GM18505 (cell line): ENCODE measurements around the gene ANKRD63.

Experiments
- ATAC-seq: cut with Tn5 transposase; IDR thresholded peaks from one replicate; pipeline ENCODE4 v1.9.1; 2021; ENCODE audit not compliant: unreplicated experiment
- POLR2A ChIP-seq: IDR thresholded peaks from 4 replicates; pipeline ENCODE4 v1.6.1; 2011; ENCODE audit warnings: borderline replicate concordance; ENCODE audit not compliant: insufficient read depth, insufficient read length; ENCODE audit errors: extremely low read depth

Gene ANKRD63

GRCh38 chr15:40295877-40296560 is 13.2 kb upstream of the ANKRD63 start:
- no peak for ATAC-seq
- no peak for TF ChIP-seq POLR2A

GRCh38 chr15:40295297-40295696 is 12.4 kb upstream of the ANKRD63 start:
- TF ChIP-seq POLR2A = no peak
- ATAC-seq = no peak

- no peak for TF ChIP-seq POLR2A
- ATAC-seq = no peak
Observed at GRCh38 chr15:40293905-40294895, 11.3 kb upstream of the ANKRD63 start.

GRCh38 chr15:40293006-40293405 is 10.1 kb upstream of the ANKRD63 start:
- TF ChIP-seq POLR2A = no peak
- ATAC-seq = no peak

- no peak for ATAC-seq
- TF ChIP-seq POLR2A = no peak
Observed at GRCh38 chr15:40292246-40292645, 9.4 kb upstream of the ANKRD63 start.

GRCh38 chr15:40290918-40291574 is 8.2 kb upstream of the ANKRD63 start:
- no peak for ATAC-seq
- TF ChIP-seq POLR2A = no peak

GRCh38 chr15:40290545-40290917 is 7.7 kb upstream of the ANKRD63 start:
- no peak for TF ChIP-seq POLR2A
- no peak for ATAC-seq

GRCh38 chr15:40289140-40289775 is 6.4 kb upstream of the ANKRD63 start:
- TF ChIP-seq POLR2A = no peak
- ATAC-seq = no peak

- ATAC-seq = no peak
- no peak for TF ChIP-seq POLR2A
Observed at GRCh38 chr15:40287968-40288367, 5.1 kb upstream of the ANKRD63 start.

GRCh38 chr15:40287505-40287904 is 4.6 kb upstream of the ANKRD63 start:
- TF ChIP-seq POLR2A = no peak

GRCh38 chr15:40286794-40287193 is 3.9 kb upstream of the ANKRD63 start:
- no peak for ATAC-seq
- no peak for TF ChIP-seq POLR2A

More at GRCh38 chr15:40287505-40287904, 4.6 kb upstream of the ANKRD63 start:
- ATAC-seq = no peak

- ATAC-seq = no peak
Observed at GRCh38 chr15:40286061-40286532, 3.2 kb upstream of the ANKRD63 start.

GRCh38 chr15:40285554-40286011 is 2.7 kb upstream of the ANKRD63 start:
- no peak for ATAC-seq
- TF ChIP-seq POLR2A = no peak

More at GRCh38 chr15:40286061-40286532, 3.2 kb upstream of the ANKRD63 start:
- no peak for TF ChIP-seq POLR2A

- ATAC-seq = no peak
- no peak for TF ChIP-seq POLR2A
Observed at GRCh38 chr15:40285151-40285550, 2.3 kb upstream of the ANKRD63 start.
